A549 (cell line): ENCODE results near the gene RUNX1. TPM values are rescaled to one million over a fixed set of nuclear protein-coding genes. Genes with fewer than 3 reads are reported as not detected.
A peak's percentile ranks its signal among the peaks of the same experiment; 100 is the strongest.

Experiments
- ATAC-seq, 2 experiments: fragments of 200-7000 bp in 1 of 2; fragments of >200 bp in 1 of 2; cut with Nextera tagmentation in 1 of 2; cut with Tn5 transposase in 1 of 2; 3 replicates each; pipeline versions ENCODE4 v1.8.0 to v1.9.1; 2018 to 2020; ENCODE audit warnings: mild to moderate bottlenecking in 1 of 2, moderate library complexity in 1 of 2
- CTCF ChIA-PET: fragments of 300-600 bp; sonication (Branson Sonifier 250); formaldehyde crosslinking; extraction: SDS; loops from one replicate; lab custom pipeline; 2021; ENCODE audit warnings: antibody characterized with exemption, inconsistent platforms; lab: Yijun Ruan, JAX
- POLR2A ChIA-PET: fragments of 350-600 bp; formaldehyde crosslinking; extraction: SDS; loops from one replicate; lab custom pipeline; 2021; ENCODE audit warnings: antibody characterized with exemption, inconsistent platforms; lab: Yijun Ruan, JAX
- DNase-seq, 2 experiments: peaks; one replicate each; pipeline versions ENCODE4 v3.0.0 to v3.0.0-alpha.2; 2011 to 2016; ENCODE audit warnings: low read depth in 1 of 2, low spot score in 1 of 2
- FAIRE-seq: peaks from 2 replicates; lab custom pipeline; 2011; peaks lifted over from hg19 to GRCh38; lab: Jason Lieb, UNC
- H3K27ac ChIP-seq, 2 experiments: fragments of >200 bp; sonication (Bioruptor Twin); formaldehyde crosslinking; 3 replicates each; pipeline ENCODE4 v1.5.1; 2016 to 2017
- H3K4me1 ChIP-seq: fragments of >200 bp; sonication (Bioruptor Twin); formaldehyde crosslinking; 3 replicates; pipeline ENCODE4 v1.6.1; 2016
- H3K4me2 ChIP-seq: fragments of >200 bp; sonication (Bioruptor Twin); formaldehyde crosslinking; 3 replicates; pipeline ENCODE4 v1.6.1; 2016
- H3K4me3 ChIP-seq: fragments of >200 bp; sonication (Bioruptor Twin); formaldehyde crosslinking; 3 replicates; pipeline ENCODE4 v1.5.1; 2016
- H3K9me3 ChIP-seq: fragments of >200 bp; sonication (Bioruptor Twin); formaldehyde crosslinking; 3 replicates; pipeline ENCODE4 v1.6.1; 2016
- CBX2 ChIP-seq: fragments of 200-600 bp; sonication (generic); IDR thresholded peaks from 2 replicates; pipeline ENCODE4 v1.6.1; 2016; ENCODE audit warnings: low read depth, mild to moderate bottlenecking, borderline replicate concordance
- EHMT2 ChIP-seq: fragments of 200-600 bp; sonication (generic); IDR thresholded peaks from 2 replicates; pipeline ENCODE4 v1.6.1; 2016; ENCODE audit warnings: antibody characterized with exemption, low read depth, mild to moderate bottlenecking, moderate library complexity
- ELK1 ChIP-seq: fragments of 150-350 bp; IDR thresholded peaks from 2 replicates; pipeline ENCODE4 v1.6.1; 2014; ENCODE audit warnings: low read depth, mild to moderate bottlenecking, low read length
- FOSL2 ChIP-seq, 2 experiments: fragments of 450-650 bp in 1 of 2; fragments of >200 bp in 1 of 2; sonication (Bioruptor Twin) in 1 of 2; formaldehyde crosslinking; IDR thresholded peaks; 2 replicates each; pipeline versions ENCODE4 v1.5.0 to v1.6.1; 2016 to 2020; ENCODE audit warnings: mild to moderate bottlenecking in 1 of 2, moderate library complexity in 1 of 2
- HDAC2 ChIP-seq: fragments of 200-600 bp; sonication (generic); IDR thresholded peaks from 2 replicates; pipeline ENCODE4 v1.6.1; 2016
- HOXA7 ChIP-seq: fragments of 250-450 bp; sonication (Bioruptor Pico); IDR thresholded peaks from 2 replicates; pipeline ENCODE4 v1.5.0; 2020; ENCODE audit warnings: mild to moderate bottlenecking, moderate library complexity
- HOXB13 ChIP-seq: fragments of 250-450 bp; sonication (Bioruptor Pico); IDR thresholded peaks from 2 replicates; pipeline ENCODE4 v1.5.0; 2020; ENCODE audit warnings: low read depth, mild to moderate bottlenecking, moderate library complexity
- HOXB5 ChIP-seq: fragments of 250-450 bp; sonication (Bioruptor Pico); IDR thresholded peaks from 2 replicates; pipeline ENCODE4 v1.5.0; 2020; ENCODE audit warnings: mild to moderate bottlenecking, moderate library complexity
- JUNB ChIP-seq: fragments of >200 bp; sonication (Bioruptor Twin); formaldehyde crosslinking; IDR thresholded peaks from 2 replicates; pipeline ENCODE4 v1.6.1; 2016
- KDM5A ChIP-seq: fragments of 200-600 bp; sonication (generic); IDR thresholded peaks from 2 replicates; pipeline ENCODE4 v1.6.1; 2016; ENCODE audit warnings: antibody characterized with exemption, mild to moderate bottlenecking
- NFE2L2 ChIP-seq: fragments of 150-350 bp; conservative IDR thresholded peaks from 2 replicates; pipeline ENCODE4 v1.6.1; 2014; ENCODE audit warnings: low read length
- NPAS2 ChIP-seq: fragments of 250-450 bp; sonication (Bioruptor Pico); IDR thresholded peaks from 2 replicates; pipeline ENCODE4 v1.8.0; 2022; ENCODE audit warnings: mild to moderate bottlenecking, moderate library complexity, borderline replicate concordance
- POLR2A ChIP-seq: IDR thresholded peaks from 2 replicates; pipeline ENCODE4 v1.6.1; 2012; ENCODE audit warnings: mild to moderate bottlenecking, low read length
- POLR2AphosphoS2 ChIP-seq: conservative IDR thresholded peaks from 2 replicates; pipeline ENCODE4 v1.6.1; 2012; ENCODE audit warnings: low read length, improper control_type of control experiment, inconsistent platforms
- RAD21 ChIP-seq, 2 experiments: fragments of >200 bp in 1 of 2; sonication (Bioruptor Twin) in 1 of 2; formaldehyde crosslinking in 1 of 2; IDR thresholded peaks in 1 of 2; conservative IDR thresholded peaks in 1 of 2; 2 replicates in 1 of 2; 3 replicates in 1 of 2; pipeline ENCODE4 v1.6.1; 2012 to 2018; ENCODE audit warnings: inconsistent platforms in 1 of 2
- RARB ChIP-seq: fragments of 250-450 bp; sonication (Bioruptor Pico); IDR thresholded peaks from 2 replicates; pipeline ENCODE4 v1.8.0; 2021; ENCODE audit warnings: mild to moderate bottlenecking, moderate library complexity
- RCOR1 ChIP-seq: fragments of 150-350 bp; IDR thresholded peaks from 2 replicates; pipeline ENCODE4 v1.6.1; 2014; ENCODE audit warnings: antibody characterized with exemption, low read length, low read depth
- RFX5 ChIP-seq: fragments of 450-650 bp; IDR thresholded peaks from 2 replicates; pipeline ENCODE4 v1.7.1; 2014; ENCODE audit warnings: antibody characterized with exemption, mild to moderate bottlenecking, moderate library complexity
- RNF2 ChIP-seq: fragments of 200-600 bp; sonication (generic); IDR thresholded peaks from 2 replicates; pipeline ENCODE4 v1.6.1; 2016; ENCODE audit warnings: low read depth, mild to moderate bottlenecking, antibody characterized with exemption, moderate library complexity, borderline replicate concordance
- SMC3 ChIP-seq: fragments of >200 bp; sonication (Bioruptor Twin); formaldehyde crosslinking; IDR thresholded peaks from 3 replicates; pipeline ENCODE4 v1.6.1; 2018; ENCODE audit warnings: inconsistent platforms
- SREBF2 ChIP-seq: fragments of 450-650 bp; IDR thresholded peaks from 2 replicates; pipeline ENCODE4 v1.6.1; 2014; ENCODE audit warnings: mild to moderate bottlenecking, moderate library complexity
- TP53 ChIP-seq: fragments of 250-450 bp; sonication (Bioruptor Pico); IDR thresholded peaks from 2 replicates; pipeline ENCODE4 v1.5.0; 2021; ENCODE audit warnings: mild to moderate bottlenecking, moderate library complexity
- ZSCAN20 ChIP-seq: fragments of 250-450 bp; sonication (Bioruptor Pico); IDR thresholded peaks from 2 replicates; pipeline ENCODE4 v1.8.0; 2022; ENCODE audit warnings: mild to moderate bottlenecking, moderate library complexity
- WGBS: methylation state at CpG from one replicate; pipeline ENCODE4 v1.1.6; 2017; ENCODE audit errors: missing lambda C conversion rate; 5-methylcytosine and 5-hydroxymethylcytosine counted together
- polyA plus RNA-seq, 4 experiments: library from polyadenylated mRNA; depleted of rRNA in 3 of 4; stranded (reverse); fragments of >200 nt; fragmentation: RNase III in 1 of 4; extraction: RNeasy Plus Mini Kit Qiagen cat#74134 plus additional on column Dnase treatment in 1 of 4; gene quantifications; 2 replicates in 3 of 4; 3 replicates in 1 of 4; pipeline ENCODE4 v1.2.3, GENCODE V29; 2011 to 2017
- TF ChIP-seq, protein P1 (sequence below): IDR thresholded peaks from 2 replicates; pipeline ENCODE4 v1.6.1; 2012
- TF ChIP-seq, protein P2 (sequence below): fragments of 450-650 bp; IDR thresholded peaks from 2 replicates; pipeline ENCODE4 v1.6.1; 2014; ENCODE audit warnings: antibody characterized with exemption

The RUNX1 gene
- polyA plus RNA-seq, 2 of the 4 experiments (the other 2 are of a cell fraction): 5.5 TPM

GRCh38 chr21:34999397-34999941 lies 49.6 kb downstream of the RUNX1 start (continued):
- TF ChIP-seq FOSL2 (IDR thresholded peaks at IDR 0.05): no peak
- TF ChIP-seq FOSL2 (CRISPR knock-in tag; IDR thresholded peaks at IDR 0.05): no peak

DNA sequence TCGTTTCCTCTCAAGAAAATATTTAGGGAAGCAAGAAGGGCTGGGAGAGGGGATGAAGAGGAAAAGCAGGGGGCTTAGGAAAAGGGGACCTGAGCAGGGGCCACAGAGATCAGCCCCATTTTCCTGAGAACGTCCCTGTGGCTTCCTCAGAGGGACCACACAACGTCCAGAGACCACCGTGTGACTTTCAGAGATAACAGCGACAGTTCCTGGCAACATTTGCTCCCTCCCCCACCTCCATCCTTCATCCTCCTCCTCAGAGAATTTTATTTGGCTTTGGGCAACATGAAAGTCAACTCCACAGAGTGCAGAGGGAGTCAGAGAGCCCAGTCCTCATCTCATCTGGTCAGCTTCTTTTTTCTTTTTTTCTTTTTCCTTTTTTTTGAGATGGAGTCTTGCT lies 50.9 kb downstream of the RUNX1 start:
- Histone ChIP-seq H3K4me1 (no peaks in the 10 kb centered on the region), H3K9me3 (no peaks in the 10 kb centered on the region), H3K27ac (no peak overlapping the region), H3K4me3 (no peak overlapping the region), H3K4me2 (no peak overlapping the region)
- ChIA-PET CTCF (interaction anchor here (0.9 kb wide), 1 partner anchor 10 kb away, joined by 3 read pairs; no protein-coding TSS in a partner anchor), POLR2A (no interaction called here)
- DNase-seq (no peak), ATAC-seq (no peak), FAIRE-seq (no peak)
- no peak for TF ChIP-seq HDAC2
- no peak for TF ChIP-seq RNF2
- no peak for TF ChIP-seq RAD21 (conservative IDR thresholded peaks at IDR 0.05 in 1 of 2, IDR thresholded peaks at IDR 0.05 in 1 of 2)
- no peak for TF ChIP-seq FOSL2 (IDR thresholded peaks at IDR 0.05)
- no peak for TF ChIP-seq FOSL2 (CRISPR knock-in tag; IDR thresholded peaks at IDR 0.05)
- WGBS: 76% methylated on average over 5 of the region's 5 CpGs

DNA sequence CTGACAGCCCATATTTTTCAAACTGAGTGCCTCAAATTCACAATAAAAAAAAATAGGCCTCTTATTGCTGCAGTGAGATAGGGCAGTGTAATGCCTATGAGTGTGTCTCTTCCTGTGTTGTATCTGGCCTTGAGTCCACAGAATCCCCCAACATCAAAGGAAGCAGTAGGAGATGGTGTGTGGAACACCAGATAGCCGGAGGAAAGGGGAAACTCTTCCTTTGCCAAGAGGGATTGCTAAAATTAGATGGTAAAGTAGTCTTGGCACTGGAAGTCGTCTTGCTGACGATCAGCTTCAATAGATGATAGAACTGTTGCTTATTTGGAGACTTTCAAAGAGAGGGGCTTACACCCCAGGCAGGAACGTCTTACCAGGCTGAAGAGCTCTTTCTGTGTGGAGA lies 51.8 kb downstream of the RUNX1 start:
- H3K4me2 ChIP-seq: no peak overlapping the region
- WGBS: 83% methylated on average over 4 of the region's 4 CpGs
- H3K4me1 ChIP-seq: no peaks in the 10 kb centered on the region
- no peak for TF ChIP-seq POLR2A
- no peak for TF ChIP-seq JUNB
- no peak for TF ChIP-seq ZSCAN20 (CRISPR knock-in tag)
- TF ChIP-seq SMC3: no peak
- TF ChIP-seq, protein P1, sequence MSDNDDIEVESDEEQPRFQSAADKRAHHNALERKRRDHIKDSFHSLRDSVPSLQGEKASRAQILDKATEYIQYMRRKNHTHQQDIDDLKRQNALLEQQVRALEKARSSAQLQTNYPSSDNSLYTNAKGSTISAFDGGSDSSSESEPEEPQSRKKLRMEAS: no peak
- no peak for TF ChIP-seq TP53 (CRISPR knock-in tag)
- TF ChIP-seq SREBF2: no peak
- no peak for TF ChIP-seq RFX5
- POLR2A ChIA-PET: no interaction called here
- DNase-seq: no peak
- no peak overlapping the region for H3K27ac ChIP-seq
- no peak overlapping the region for H3K4me3 ChIP-seq
- CTCF ChIA-PET: no interaction called here
- no peak for FAIRE-seq
- no peak for ATAC-seq
- H3K9me3 ChIP-seq: no peaks in the 10 kb centered on the region

DNA sequence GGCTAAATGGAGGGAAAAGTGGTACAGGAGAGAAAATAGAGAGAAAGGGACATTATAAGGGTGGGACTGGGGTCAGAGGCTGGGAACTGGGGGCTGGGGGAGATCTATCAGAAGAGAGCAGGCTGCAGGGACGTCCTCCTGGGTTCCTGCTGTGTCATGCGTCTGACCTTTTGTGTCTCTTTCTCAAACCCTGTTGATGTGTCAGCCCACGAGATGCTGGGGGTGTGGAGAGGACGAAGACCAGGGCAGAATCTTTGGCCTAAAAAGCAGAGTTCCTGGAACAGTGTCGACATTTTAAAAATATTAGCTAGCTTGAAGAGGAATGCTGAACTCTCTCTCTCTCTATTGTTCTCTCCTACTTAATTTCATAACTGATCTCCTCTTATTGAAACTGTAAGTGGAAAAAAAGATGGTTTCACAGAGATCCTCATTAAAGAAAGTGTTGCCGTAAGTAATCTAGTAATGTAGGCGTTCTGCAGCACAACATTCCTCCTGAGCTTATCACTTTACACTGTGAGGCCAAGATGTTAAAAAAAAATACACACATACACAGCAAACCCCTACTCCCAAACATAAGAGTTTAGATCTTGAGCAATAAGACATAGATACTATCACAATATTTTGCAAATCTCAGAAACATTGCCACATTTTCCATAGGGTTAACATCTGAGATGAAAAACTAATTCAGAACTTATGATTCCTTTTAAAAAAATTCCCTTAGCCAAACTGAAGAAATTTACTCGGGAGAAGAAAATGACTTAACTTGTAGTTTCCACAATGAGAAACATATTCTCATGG lies 52.6 kb downstream of the RUNX1 start:
- TF ChIP-seq HDAC2 (no peak), NPAS2 (no peak)
- TF ChIP-seq, all 56 proteins: peak for 0
- Histone ChIP-seq H3K4me3 (no peak overlapping the region), H3K9me3 (no peaks in the 10 kb centered on the region), H3K27ac (peak overlapping the region in 1 of 2 experiments; percentile 34; a peak in 2 of 6 replicates), H3K4me2 (no peak overlapping the region), H3K4me1 (no peaks in the 10 kb centered on the region)
- no peak for DNase-seq
- POLR2A ChIA-PET: no interaction called here
- ATAC-seq: no peak
- FAIRE-seq: no peak
- 47% methylated on average over 8 of the region's 8 CpGs for WGBS
- CTCF ChIA-PET: no interaction called here

- Histone ChIP-seq H3K4me2 (no peak overlapping the region), H3K9me3 (no peaks in the 10 kb centered on the region), H3K27ac (peak overlapping the region in 1 of 2 experiments; percentile 34; a peak in 2 of 6 replicates), H3K4me3 (no peak overlapping the region), H3K4me1 (no peaks in the 10 kb centered on the region)
- ChIA-PET POLR2A (no interaction called here), CTCF (no interaction called here)
- 71% methylated on average over 1 of the region's 1 CpG for WGBS
- FAIRE-seq: no peak
- no peak for ATAC-seq
- no peak for TF ChIP-seq HOXB13 (CRISPR knock-in tag)
- no peak for TF ChIP-seq CBX2
- TF ChIP-seq, protein P2, sequence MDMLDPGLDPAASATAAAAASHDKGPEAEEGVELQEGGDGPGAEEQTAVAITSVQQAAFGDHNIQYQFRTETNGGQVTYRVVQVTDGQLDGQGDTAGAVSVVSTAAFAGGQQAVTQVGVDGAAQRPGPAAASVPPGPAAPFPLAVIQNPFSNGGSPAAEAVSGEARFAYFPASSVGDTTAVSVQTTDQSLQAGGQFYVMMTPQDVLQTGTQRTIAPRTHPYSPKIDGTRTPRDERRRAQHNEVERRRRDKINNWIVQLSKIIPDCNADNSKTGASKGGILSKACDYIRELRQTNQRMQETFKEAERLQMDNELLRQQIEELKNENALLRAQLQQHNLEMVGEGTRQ: no peak
- TF ChIP-seq SMC3: no peak
- TF ChIP-seq RARB: no peak
- no peak for TF ChIP-seq EHMT2
- TF ChIP-seq KDM5A: no peak
- no peak for TF ChIP-seq POLR2AphosphoS2
- no peak for TF ChIP-seq NFE2L2
- no peak for TF ChIP-seq ELK1
- no peak for TF ChIP-seq RAD21 (conservative IDR thresholded peaks at IDR 0.05 in 1 of 2, IDR thresholded peaks at IDR 0.05 in 1 of 2)
- TF ChIP-seq HOXB5 (CRISPR knock-in tag): no peak
- TF ChIP-seq HOXA7 (CRISPR knock-in tag): no peak
- no peak for TF ChIP-seq RCOR1
- TF ChIP-seq, all 56 proteins: peak for 0
- DNase-seq: no peak
Observed at GRCh38 chr21:34995979-34996303, 53.2 kb downstream of the RUNX1 start.
